Calu3 (cell line): ENCODE data around the gene NDUFA6. TPM values are rescaled to one million over a fixed set of nuclear protein-coding genes. Genes with fewer than 3 reads are reported as not detected.
"Not testable (repeated sequence)": the region's sequence is repeated elsewhere in the genome, so short reads cannot be mapped to it uniquely, and the experiment has no call there.

Experiments used
- BruUV-seq: library from RNA; stranded (reverse); fragments of 400-500 nt; replicated peaks from 2 replicates; lab custom pipeline; 2021; lab: Mats Ljungman, UMichigan
- CTCF ChIA-PET: fragments of 300-600 bp; sonication (Branson Sonifier 250); formaldehyde crosslinking; loops from one replicate; lab custom pipeline; 2022; ENCODE audit warnings: antibody characterized with exemption; lab: Charles Lee
- DNase-seq: peaks from one replicate; pipeline ENCODE4 v3.0.0; 2022
- H3K27ac Mint-ChIP-seq: one replicate; pipeline ENCODE4 v1.8.0; 2022; ENCODE audit warnings: mixed read lengths; ENCODE audit not compliant: unreplicated experiment
- H3K27me3 Mint-ChIP-seq: one replicate; pipeline ENCODE4 v1.8.0; 2022; ENCODE audit warnings: mixed read lengths; ENCODE audit not compliant: unreplicated experiment
- H3K36me3 Mint-ChIP-seq: one replicate; pipeline ENCODE4 v1.8.0; 2022; ENCODE audit warnings: mild to moderate bottlenecking, moderate library complexity, mixed read lengths; ENCODE audit not compliant: insufficient read depth, unreplicated experiment
- H3K4me1 Mint-ChIP-seq: one replicate; pipeline ENCODE4 v1.8.0; 2022; ENCODE audit warnings: mild to moderate bottlenecking, low read depth, mixed read lengths; ENCODE audit not compliant: unreplicated experiment
- H3K4me3 Mint-ChIP-seq: one replicate; pipeline ENCODE4 v1.8.0; 2022; ENCODE audit warnings: mild to moderate bottlenecking, low read depth, moderate library complexity, mixed read lengths; ENCODE audit not compliant: unreplicated experiment
- H3K9me3 Mint-ChIP-seq: one replicate; pipeline ENCODE4 v1.8.0; 2022; ENCODE audit warnings: low read depth, mixed read lengths; ENCODE audit not compliant: unreplicated experiment
- CTCF ChIP-seq: fragments of 200-600 bp; IDR thresholded peaks from one replicate; pipeline ENCODE4 v1.8.0; 2022; ENCODE audit warnings: antibody characterized with exemption; ENCODE audit not compliant: unreplicated experiment
- intact Hi-C: fragments of 100-400 bp; cut with micrococcal nuclease; formaldehyde crosslinking; loops from one replicate; pipeline ENCODE4 v1.10.0; 2022; ENCODE audit not compliant: unreplicated experiment
- total RNA-seq: library from RNA; stranded (reverse); gene quantifications from 2 replicates; pipeline ENCODE4 v1.2.3, GENCODE V29; 2022

NDUFA6 gene
- total RNA-seq, 1 experiment from 2014 or later, result 61.6 TPM

- CTCF ChIA-PET, result no interaction called here
- no peak overlapping the region for H3K4me3 Mint-ChIP-seq
- intact Hi-C loops, result no loop called here
- no peaks in the 10 kb centered on the region for H3K36me3 Mint-ChIP-seq
- no peaks in the 10 kb centered on the region for H3K27me3 Mint-ChIP-seq
- no peak for DNase-seq
- no TSS peak for BruUV-seq
- no peaks in the 10 kb centered on the region for H3K4me1 Mint-ChIP-seq
- H3K9me3 Mint-ChIP-seq, result peaks cover 4% of the 10 kb centered on the region
- H3K27ac Mint-ChIP-seq, result no peak overlapping the region
- TF ChIP-seq CTCF, result no peak
These were observed 24.1 kb upstream of the NDUFA6 start for GRCh38 chr22:42114721-42115120.

- H3K36me3 Mint-ChIP-seq, H3K27me3 Mint-ChIP-seq, H3K9me3 Mint-ChIP-seq, BruUV-seq, DNase-seq, H3K4me1 Mint-ChIP-seq, H3K27ac Mint-ChIP-seq, intact Hi-C loops, H3K4me3 Mint-ChIP-seq: not testable (repeated sequence)
- CTCF ChIA-PET, result interaction anchor here (0.6 to 1.7 kb wide), 4 partner anchors 10 to 187 kb away, joined by 3 to 10 read pairs (median 6); partner anchors contain the start of gene NDUFA6
These were observed 22.2 kb upstream of the NDUFA6 start for GRCh38 chr22:42112793-42113192.

- no TSS peak for BruUV-seq
- CTCF ChIA-PET, result interaction anchor here (1.7 kb wide), 1 partner anchor 21 kb away, joined by 10 read pairs; the partner anchor contains the start of gene NDUFA6
- no peak overlapping the region for H3K4me3 Mint-ChIP-seq
- no peaks in the 10 kb centered on the region for H3K4me1 Mint-ChIP-seq
- intact Hi-C loops, result no loop called here
- H3K9me3 Mint-ChIP-seq, result no peaks in the 10 kb centered on the region
- H3K36me3 Mint-ChIP-seq, result no peaks in the 10 kb centered on the region
- H3K27me3 Mint-ChIP-seq, result no peaks in the 10 kb centered on the region
- no peak overlapping the region for H3K27ac Mint-ChIP-seq
- DNase-seq, result no peak
- no peak for TF ChIP-seq CTCF
These were observed 21.2 kb upstream of the NDUFA6 start for GRCh38 chr22:42111798-42112197.

GRCh38 chr22:42108848-42109247, 18.3 kb upstream of the NDUFA6 start:
- intact Hi-C loops, result no loop called here
- no TSS peak for BruUV-seq
- TF ChIP-seq CTCF, result no peak
- CTCF ChIA-PET, result no interaction called here
- no peaks in the 10 kb centered on the region for H3K9me3 Mint-ChIP-seq
- no peak overlapping the region for H3K4me3 Mint-ChIP-seq
- no peak for DNase-seq
- H3K27me3 Mint-ChIP-seq, result no peaks in the 10 kb centered on the region
- H3K4me1 Mint-ChIP-seq, result no peaks in the 10 kb centered on the region
- H3K27ac Mint-ChIP-seq, result no peak overlapping the region
- no peaks in the 10 kb centered on the region for H3K36me3 Mint-ChIP-seq

- H3K36me3 Mint-ChIP-seq, H3K4me3 Mint-ChIP-seq, BruUV-seq, H3K27me3 Mint-ChIP-seq, CTCF ChIA-PET, intact Hi-C loops, H3K9me3 Mint-ChIP-seq, H3K4me1 Mint-ChIP-seq, DNase-seq, H3K27ac Mint-ChIP-seq: not testable (repeated sequence)
These were observed 13.8 kb upstream of the NDUFA6 start for GRCh38 chr22:42104332-42104860.
